ENCODE data around the gene ATP5F1C.
"Not testable (repeated sequence)": the region's sequence is repeated elsewhere in the genome, so short reads cannot be mapped to it uniquely, and the experiment has no call there.

Gene ATP5F1C
- long read RNA-seq, donor 1, transcript ATP5F1C-201 (9 exons, 1,078 nt) = minor isoform, 64 of 841 reads
- long read RNA-seq, donor 1, transcript ATP5F1C-209 (4 exons, 460 nt) = minor isoform, 59 of 841 reads
- long read RNA-seq, donor 1, transcript ATP5F1C-207 (4 exons, 782 nt) = minor isoform, 15 of 841 reads
- long read RNA-seq, donor 1, transcript ATP5F1C-202 (10 exons, 1,163 nt) = major isoform, 267 of 841 reads
- long read RNA-seq, donor 1, partial matches to known transcripts = 430 of 841 reads
- long read RNA-seq, donor 1, other reads (novel, unspliced or antisense) = 0 of 841 reads
- long read RNA-seq, donor 2, transcript ATP5F1C-209 (4 exons, 460 nt) = minor isoform, 44 of 420 reads
- long read RNA-seq, donor 2, transcript ATP5F1C-207 (4 exons, 782 nt) = minor isoform, 9 of 420 reads
- long read RNA-seq, donor 2, transcript ATP5F1C-202 (10 exons, 1,163 nt) = major isoform, 129 of 420 reads
- long read RNA-seq, donor 2, transcript ATP5F1C-201 (9 exons, 1,078 nt) = minor isoform, 32 of 420 reads
- long read RNA-seq, donor 2, partial matches to known transcripts = 200 of 420 reads
- long read RNA-seq, donor 2, other reads (novel, unspliced or antisense) = 0 of 420 reads
- long read RNA-seq, donor 3, transcript ATP5F1C-202 (10 exons, 1,163 nt) = major isoform, 61 of 187 reads
- long read RNA-seq, donor 3, transcript ATP5F1C-207 (4 exons, 782 nt) = minor isoform, 6 of 187 reads
- long read RNA-seq, donor 3, transcript ATP5F1C-201 (9 exons, 1,078 nt) = minor isoform, 14 of 187 reads
- long read RNA-seq, donor 3, transcript ATP5F1C-209 (4 exons, 460 nt) = minor isoform, 15 of 187 reads
- long read RNA-seq, donor 3, partial matches to known transcripts = 90 of 187 reads
- long read RNA-seq, donor 3, other reads (novel, unspliced or antisense) = 0 of 187 reads
- long read RNA-seq, donor 4, transcript ATP5F1C-209 (4 exons, 460 nt) = minor isoform, 27 of 344 reads
- long read RNA-seq, donor 4, transcript ATP5F1C-202 (10 exons, 1,163 nt) = major isoform, 107 of 344 reads
- long read RNA-seq, donor 4, transcript ATP5F1C-201 (9 exons, 1,078 nt) = minor isoform, 25 of 344 reads
- long read RNA-seq, donor 4, transcript ATP5F1C-207 (4 exons, 782 nt) = minor isoform, 6 of 344 reads
- long read RNA-seq, donor 4, partial matches to known transcripts = 167 of 344 reads
- long read RNA-seq, donor 4, other reads (novel, unspliced or antisense) = 5 of 344 reads
- long read RNA-seq, donor 5, transcript ATP5F1C-202 (10 exons, 1,163 nt) = major isoform, 160 of 356 reads
- long read RNA-seq, donor 5, transcript ATP5F1C-201 (9 exons, 1,078 nt) = minor isoform, 24 of 356 reads
- long read RNA-seq, donor 5, transcript ATP5F1C-207 (4 exons, 782 nt) = minor isoform, 6 of 356 reads
- long read RNA-seq, donor 5, transcript ATP5F1C-209 (4 exons, 460 nt) = minor isoform, 19 of 356 reads
- long read RNA-seq, donor 5, partial matches to known transcripts = 142 of 356 reads
- long read RNA-seq, donor 5, other reads (novel, unspliced or antisense) = 0 of 356 reads
- long read RNA-seq, donor 6, transcript ATP5F1C-202 (10 exons, 1,163 nt) = major isoform, 116 of 351 reads
- long read RNA-seq, donor 6, transcript ATP5F1C-209 (4 exons, 460 nt) = minor isoform, 35 of 351 reads
- long read RNA-seq, donor 6, transcript ATP5F1C-201 (9 exons, 1,078 nt) = minor isoform, 23 of 351 reads
- long read RNA-seq, donor 6, transcript ATP5F1C-207 (4 exons, 782 nt) = minor isoform, 5 of 351 reads
- long read RNA-seq, donor 6, partial matches to known transcripts = 163 of 351 reads
- long read RNA-seq, donor 6, other reads (novel, unspliced or antisense) = 5 of 351 reads
- long read RNA-seq, donor 7, transcript ATP5F1C-201 (9 exons, 1,078 nt) = minor isoform, 43 of 566 reads
- long read RNA-seq, donor 7, transcript ATP5F1C-202 (10 exons, 1,163 nt) = major isoform, 195 of 566 reads
- long read RNA-seq, donor 7, transcript ATP5F1C-204 (6 exons, 622 nt) = minor isoform, 6 of 566 reads
- long read RNA-seq, donor 7, transcript ATP5F1C-209 (4 exons, 460 nt) = minor isoform, 39 of 566 reads
- long read RNA-seq, donor 7, partial matches to known transcripts = 262 of 566 reads
- long read RNA-seq, donor 7, other reads (novel, unspliced or antisense) = 12 of 566 reads
- long read RNA-seq, donor 8, transcript ATP5F1C-209 (4 exons, 460 nt) = minor isoform, 20 of 392 reads
- long read RNA-seq, donor 8, transcript ATP5F1C-201 (9 exons, 1,078 nt) = minor isoform, 36 of 392 reads
- long read RNA-seq, donor 8, transcript ATP5F1C-202 (10 exons, 1,163 nt) = major isoform, 138 of 392 reads
- long read RNA-seq, donor 8, partial matches to known transcripts = 187 of 392 reads
- long read RNA-seq, donor 8, other reads (novel, unspliced or antisense) = 5 of 392 reads

DNA sequence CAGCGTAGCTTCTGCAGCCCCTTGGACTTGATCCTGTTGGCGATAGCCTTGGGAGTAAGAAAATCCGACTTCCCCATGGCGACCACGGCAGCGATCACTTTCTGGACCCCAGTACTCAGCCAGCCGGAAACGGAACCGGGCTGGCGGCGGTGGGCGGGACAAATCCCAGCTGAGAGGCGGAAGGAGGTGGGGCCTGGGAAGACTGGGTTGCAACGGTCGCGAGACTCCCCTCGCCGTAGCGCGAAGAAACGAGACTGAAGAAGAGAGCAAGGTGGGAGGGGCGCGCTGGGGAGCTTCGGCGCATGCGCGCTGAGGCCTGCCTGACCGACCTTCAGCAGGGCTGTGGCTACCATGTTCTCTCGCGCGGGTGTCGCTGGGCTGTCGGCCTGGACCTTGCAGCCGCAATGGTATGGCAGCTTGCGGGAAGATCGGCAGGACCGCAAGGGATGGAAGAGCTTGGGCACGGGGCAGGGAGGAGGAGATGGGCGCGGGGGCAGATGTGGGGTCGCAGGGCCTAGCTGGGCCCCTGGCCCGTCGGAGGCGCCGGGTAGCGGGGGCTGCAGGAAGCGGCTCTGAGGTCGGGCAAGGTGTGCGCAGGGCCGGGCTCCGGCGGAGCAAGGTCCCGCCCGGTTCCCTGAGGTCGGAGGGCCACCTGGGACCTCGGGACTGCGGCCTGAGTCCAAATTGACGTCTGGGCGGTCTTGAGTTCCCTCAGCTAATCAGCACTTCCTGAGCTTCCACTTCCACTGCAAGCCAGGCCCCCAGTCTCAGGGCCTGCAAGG lies at the start of gene ATP5F1C, which contains the start of gene KIN:
TSS of gene ATP5F1C (plus strand) at position 321 of the 782 bp plus-strand sequence. CDS start at position 352, 31 bp downstream.
TSS of gene KIN (minus strand) at position 137 of the 782 bp plus-strand sequence. CDS start at position 77, 60 bp downstream.
- peak; percentile 90 for DNase-seq

DNA sequence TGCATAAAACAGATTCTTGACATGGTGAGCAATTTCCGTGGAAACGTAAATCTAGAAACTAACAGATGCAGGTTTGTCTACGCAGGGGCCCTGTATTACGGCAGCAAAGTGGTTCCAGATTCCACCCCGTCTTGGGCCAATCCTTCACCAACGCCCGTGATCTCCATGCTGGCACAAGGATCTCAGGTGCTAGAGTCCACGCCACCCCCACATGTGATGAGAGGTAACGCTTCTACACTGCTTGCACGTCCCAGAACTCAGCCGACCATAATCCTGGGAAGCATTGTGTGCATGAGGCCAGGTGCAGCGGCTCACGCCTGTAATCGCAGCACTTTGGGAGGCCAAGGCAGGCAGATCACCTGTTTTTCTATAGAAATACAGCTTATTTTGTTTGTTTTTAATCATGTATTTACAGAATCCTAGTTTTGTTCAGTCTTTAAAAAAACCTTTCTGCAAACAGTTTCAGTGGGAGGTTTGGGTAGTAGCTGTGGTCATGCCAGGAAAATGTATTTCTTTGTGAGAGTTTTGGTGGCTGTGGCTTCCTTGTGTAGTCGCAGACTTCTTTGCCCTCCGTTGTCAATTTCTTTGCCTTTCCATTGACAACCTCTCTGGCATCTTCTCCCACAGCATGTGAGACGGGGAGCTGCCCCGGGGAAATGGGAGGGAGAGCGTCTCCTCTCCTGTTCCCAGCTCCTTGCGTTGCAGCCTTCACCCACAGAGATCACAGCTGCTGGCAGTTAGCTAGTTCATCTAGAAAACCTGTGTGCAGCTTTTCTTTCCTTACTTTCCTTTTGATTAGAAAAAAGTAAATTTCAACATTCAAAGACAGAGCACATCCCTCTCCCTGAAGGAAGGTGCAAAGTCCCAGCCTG lies 49.2 kb upstream of the ATP5F1C start:
- no peak for DNase-seq

DNA sequence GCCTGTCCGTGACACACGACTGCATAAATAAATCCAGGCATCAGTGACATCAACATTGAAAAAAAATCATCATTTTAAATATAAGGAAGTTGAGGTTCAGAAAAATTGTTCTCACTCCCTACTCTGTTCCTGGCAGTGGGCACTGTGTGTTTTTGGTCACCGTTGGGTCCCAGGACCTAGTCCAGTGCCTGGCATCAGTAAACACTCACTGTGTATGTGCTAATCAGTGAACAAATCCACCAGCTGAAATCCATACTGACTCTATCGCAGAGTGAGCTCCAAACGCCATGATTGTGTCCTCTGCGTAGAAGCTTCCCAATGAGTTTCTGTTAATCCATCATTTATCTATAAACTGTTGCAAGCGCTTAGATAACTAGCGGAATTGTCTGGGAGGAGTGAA lies 43.7 kb upstream of the ATP5F1C start:
- DNase-seq = no peak

GRCh38 chr10:7748637-7749036 lies 39.3 kb upstream of the ATP5F1C start:
- not testable (repeated sequence) for DNase-seq

DNA sequence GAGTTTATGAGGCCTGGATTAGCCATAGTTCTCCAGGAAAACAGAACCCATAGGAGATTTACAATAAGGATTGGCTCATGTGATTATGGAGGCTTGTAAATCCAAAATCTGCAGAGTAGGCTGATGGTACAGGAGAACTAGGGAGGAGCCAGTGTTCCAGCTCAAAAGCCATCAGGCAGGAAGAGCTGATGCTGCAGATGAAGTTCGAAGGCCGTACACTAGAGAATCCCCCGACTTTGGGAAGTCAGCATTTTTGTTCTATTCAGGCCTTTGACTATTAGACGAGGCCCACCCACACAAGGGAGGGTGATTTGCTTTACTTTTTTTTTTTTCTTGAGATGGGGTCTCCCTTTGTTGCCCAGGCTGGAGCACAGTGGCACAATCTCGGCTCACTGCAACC lies 37.8 kb upstream of the ATP5F1C start:
- no peak for DNase-seq

GRCh38 chr10:7752251-7752650 lies 35.7 kb upstream of the ATP5F1C start:
- DNase-seq = no peak

DNA sequence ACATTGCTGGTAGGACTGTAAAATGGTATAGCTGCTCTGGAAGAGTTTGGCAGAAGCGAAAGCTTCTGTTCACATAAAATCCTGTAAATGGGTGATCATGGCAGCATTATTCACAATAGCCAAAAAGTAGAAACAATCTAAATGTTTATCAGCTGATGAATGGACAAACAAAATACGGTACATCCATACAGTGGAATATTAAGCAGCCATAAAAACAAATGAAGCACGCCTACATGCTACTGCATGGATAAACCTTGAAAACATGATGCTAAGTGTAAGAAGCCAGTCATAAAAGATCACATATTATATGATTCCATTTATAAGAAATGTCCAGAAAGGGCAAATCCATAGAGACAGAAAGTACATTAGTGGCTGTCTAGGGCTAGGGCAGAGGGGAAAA lies 32.9 kb upstream of the ATP5F1C start:
- no peak for DNase-seq

GRCh38 chr10:7756360-7756992 lies 31.5 kb upstream of the ATP5F1C start:
- DNase-seq = no peak

DNA sequence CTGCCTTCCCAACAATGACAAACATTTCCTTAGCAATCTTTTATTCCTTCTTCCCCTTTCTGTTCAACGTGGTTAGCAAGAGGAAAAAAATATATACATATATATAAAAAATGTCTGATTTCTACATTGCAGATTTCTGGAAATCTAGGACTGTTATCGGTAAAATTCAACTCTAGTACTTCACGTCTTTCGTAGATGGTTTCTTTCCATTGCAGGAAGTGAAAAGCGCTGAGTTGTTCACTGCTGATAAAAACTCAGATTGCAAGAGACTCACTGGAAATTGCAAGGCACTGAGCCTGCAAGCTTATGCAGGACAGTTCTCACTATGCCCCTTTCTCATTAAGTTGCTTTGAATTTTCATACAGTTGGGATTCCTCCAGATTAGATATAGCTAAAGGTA lies 24.0 kb upstream of the ATP5F1C start:
- DNase-seq = no peak

- no peak for DNase-seq
Measured at GRCh38 chr10:7766241-7766640, 21.7 kb upstream of the ATP5F1C start.

DNA sequence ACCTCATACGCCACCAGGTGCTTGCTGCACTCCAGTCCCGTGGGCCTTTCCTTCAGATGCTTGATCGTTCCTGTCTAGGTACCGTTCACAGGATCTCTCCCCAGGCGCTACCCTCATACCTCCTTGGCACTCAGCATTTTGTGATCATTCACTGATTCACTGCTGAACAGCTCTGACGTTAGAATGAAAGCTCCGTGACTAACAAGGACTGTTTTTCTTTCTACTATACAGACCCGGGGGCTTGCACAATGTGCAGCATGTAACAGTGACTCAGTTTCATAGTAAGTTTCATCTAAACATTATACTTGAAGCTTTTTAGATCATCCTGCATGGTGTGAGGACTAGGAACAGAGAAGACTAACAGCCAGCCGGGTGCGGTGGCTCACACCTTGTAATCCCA lies 20.8 kb upstream of the ATP5F1C start:
- no peak for DNase-seq

GRCh38 chr10:7768417-7768816 lies 19.6 kb upstream of the ATP5F1C start:
- DNase-seq = no peak

- no peak for DNase-seq
Measured at GRCh38 chr10:7773845-7774801, 13.9 kb upstream of the ATP5F1C start.

GRCh38 chr10:7776777-7777176 lies 11.2 kb upstream of the ATP5F1C start:
- DNase-seq = no peak

GRCh38 chr10:7782194-7782593 lies 5.8 kb upstream of the ATP5F1C start:
- not testable (repeated sequence) for DNase-seq

GRCh38 chr10:7786430-7786829 lies 1.5 kb upstream of the ATP5F1C start:
- DNase-seq = no peak
